NOMO-1 (cell line): ENCODE results near the gene CRNN.
A peak's percentile ranks its signal among the peaks of the same experiment; 100 is the strongest.

ENCODE experiments used
- DNase-seq, 2 experiments: peaks; one replicate each; lab custom pipeline; 2025; ENCODE audit not compliant: unreplicated experiment in 2 of 2; lab: John Stamatoyannopoulos, UW

CRNN gene

DNA sequence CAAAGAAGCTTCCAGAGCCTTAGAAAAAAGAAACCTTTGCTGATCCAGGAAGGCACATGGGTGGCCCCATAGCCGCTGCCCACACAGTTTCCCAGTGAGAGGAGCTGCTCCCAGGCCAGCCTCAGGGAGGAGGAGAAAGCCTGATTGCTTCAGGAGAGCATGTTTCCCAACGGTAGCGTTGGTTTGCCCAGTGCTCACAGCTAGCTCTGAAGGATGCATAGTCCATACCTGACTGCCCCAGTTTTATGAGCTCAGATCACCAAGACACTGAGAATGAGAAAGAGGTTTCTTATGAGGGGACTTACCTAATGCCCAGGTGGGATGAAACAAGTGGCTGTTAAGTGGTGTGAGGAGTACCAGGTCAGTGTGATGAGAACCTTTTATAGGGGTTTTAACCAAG, at the start of gene CRNN:
TSS of gene CRNN (minus strand) at position 355 of the 400 bp plus-strand sequence. CDS start 2,030 bp downstream, outside the sequence.
- DNase-seq, result no peak

DNA sequence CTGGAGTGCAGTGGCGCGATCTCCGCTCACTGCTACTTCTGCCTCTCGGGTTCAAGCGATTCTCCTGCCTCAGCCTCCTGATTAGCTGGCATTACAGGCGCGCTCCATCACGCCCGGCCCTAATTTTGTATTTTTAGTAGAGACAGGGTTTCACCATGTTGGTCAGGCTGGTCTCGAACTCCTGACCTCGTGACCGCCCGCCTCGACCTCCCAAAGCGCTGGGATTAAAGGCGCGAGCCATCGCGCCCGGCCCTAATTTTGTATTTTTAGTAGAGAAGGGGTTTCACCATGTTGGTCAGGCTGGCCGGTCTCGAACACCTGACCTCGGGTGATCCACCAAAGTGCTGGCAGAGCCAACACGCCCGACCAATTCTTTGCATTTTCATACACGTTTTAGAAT, 48.6 kb upstream of the CRNN start:
- DNase-seq, result no peak

DNA sequence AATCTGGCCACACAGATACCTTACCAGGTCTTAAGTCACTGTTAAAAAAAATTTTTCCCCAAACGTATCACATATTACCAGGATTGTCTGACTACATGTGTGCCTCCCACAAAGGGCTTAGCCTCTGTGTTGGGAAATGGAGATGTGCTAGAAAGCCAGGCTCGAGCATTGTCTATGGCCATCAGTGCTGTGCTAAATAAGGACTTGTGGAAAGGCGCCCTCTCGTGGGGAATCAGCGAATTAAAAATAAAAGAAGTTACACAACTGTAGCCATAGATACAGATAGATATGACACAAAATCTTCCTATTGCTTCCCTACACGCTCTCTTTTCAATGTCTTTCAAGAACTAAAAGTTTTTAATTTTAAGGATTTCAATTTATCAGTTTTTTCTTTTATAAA, 47.5 kb upstream of the CRNN start:
- DNase-seq, result peak; percentile 14 to 61

DNA sequence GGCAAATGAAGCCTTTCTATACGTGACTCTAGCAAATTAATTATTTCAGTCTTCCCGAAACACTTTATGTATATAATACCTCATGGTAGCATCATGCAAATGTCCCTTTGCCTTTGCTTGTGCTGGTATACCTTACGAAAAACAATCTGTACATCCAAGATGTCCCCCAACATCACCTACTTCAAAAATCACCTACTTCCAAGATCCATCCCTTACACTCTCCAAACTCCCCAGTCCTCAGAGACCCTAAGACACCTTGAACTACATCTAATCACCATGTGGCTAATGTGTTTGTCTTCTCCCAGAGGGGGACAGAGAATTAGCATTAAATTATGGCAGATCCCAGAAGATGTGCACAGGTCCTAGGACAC, 46.5 kb upstream of the CRNN start:
- no peak for DNase-seq

DNA sequence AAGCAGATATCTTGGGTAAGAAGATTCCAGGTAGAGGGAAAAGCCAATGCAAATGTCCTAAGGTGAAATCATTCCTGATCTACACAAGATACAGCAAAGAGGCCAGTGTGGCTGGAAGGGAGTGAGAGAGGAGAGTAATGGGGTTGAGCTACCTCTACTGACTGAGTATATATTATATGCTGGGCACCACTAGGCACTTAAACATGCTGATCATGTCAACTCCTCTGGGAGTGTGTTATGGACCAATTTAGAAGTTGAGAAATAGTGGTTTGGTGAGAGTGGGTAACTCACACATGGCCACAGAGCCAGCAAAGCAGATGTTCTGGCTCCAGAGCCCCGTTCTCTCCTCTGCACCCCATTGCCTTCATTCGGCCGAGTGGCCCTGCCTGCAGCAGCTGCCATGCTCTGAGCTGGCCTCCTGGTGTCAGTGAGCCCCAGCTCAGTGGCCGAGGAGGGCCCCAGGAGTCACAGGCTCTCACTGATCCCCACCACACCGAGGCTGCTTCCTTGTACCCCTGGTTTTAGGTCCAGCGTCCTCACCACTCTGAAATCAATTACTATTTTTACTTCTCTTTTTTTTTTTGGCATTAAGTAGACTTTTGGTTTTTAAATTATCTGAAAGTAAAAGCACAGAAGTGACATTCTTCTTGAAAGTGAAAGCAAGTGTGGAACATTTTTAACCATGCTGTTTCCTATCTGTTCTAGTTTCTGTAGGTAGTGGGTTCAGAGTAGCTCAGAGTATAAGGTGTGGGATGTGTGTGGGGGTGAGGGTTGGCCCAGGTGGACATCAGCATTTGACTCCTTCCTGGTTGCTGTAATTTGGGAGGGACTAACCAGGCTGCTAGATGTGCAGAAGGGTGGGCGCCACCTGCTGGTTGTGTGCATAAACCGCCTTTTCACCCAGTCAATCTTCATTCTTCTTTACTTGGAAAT, 45.8 kb upstream of the CRNN start:
- DNase-seq, result peak; percentile 65 to 71

DNA sequence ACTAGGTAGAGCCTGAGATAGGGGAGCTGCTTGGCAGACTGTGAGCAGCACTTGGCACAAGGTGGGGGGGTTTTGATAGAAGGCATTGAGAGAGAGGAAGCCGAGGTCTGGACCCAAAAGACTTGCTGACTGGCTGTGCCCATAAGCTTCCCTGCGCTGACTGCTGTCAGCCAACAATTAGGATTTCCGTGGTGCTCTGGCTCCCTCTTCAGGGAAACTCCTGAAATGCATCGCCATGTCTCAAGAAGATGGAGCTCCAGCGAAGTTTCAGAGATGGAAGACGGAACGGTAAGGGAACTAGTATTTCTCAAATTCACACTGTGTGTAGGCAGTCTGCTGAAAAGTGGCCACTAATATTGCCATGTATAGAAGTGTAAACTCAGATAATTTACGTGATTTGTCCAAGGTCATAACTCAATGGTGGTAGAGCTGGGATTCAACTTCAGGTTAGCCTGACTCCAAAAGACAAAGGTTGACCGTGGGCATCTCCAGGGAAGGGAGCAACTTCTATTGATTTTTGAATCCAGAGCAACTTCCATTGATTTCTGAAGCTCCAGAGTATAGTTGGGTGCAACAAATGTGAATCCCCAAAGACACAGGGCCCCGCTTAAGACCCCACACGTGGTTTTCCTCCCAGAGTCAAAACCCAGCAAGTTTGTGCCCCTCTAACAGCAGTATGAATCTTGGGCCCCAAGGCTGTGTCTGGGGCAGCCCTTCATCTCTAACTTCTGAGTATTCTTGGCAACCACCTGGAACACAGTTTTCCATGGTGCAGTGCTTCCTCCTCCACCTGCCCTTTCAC, 44.5 kb upstream of the CRNN start:
- DNase-seq, result peak; percentile 63 to 75

DNA sequence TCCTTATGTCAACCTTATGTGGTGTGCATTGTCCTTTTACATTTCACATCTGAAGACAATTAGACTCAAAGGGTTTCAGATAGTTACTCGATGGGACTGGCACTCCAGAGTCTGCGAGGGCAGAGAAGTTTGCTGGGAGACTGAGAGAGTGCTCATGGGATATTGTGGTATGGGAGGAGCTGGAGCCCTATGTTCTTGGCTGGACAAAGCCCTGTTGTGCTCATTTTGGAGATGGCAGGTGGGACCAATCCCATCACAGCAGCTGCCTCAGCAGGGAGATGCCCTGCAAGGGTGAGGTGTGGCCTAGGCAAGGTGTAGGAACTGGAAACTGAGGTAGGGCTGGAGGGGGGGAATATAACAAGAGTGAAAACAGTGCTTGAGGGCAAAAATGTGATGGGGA, 43.5 kb upstream of the CRNN start:
- no peak for DNase-seq

DNA sequence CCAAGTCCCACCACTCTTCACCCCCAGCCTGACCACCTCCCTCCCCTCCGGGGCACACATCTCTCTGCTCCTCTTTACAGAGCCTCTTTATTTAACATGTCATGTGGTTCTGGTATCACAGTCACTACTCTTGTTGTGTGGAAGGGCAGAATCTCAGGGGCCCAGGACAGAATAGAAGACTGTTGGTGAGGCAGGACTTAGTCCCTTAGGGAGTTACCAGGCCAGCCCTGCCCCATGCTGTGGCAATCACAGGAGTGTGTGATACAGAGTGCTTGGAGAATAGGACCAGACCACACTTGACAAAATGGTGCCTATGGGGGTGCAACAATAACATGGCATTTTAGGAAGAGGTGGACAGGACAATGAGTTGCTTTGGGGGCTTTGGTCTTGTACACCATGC, 43.0 kb upstream of the CRNN start:
- DNase-seq, result no peak

DNA sequence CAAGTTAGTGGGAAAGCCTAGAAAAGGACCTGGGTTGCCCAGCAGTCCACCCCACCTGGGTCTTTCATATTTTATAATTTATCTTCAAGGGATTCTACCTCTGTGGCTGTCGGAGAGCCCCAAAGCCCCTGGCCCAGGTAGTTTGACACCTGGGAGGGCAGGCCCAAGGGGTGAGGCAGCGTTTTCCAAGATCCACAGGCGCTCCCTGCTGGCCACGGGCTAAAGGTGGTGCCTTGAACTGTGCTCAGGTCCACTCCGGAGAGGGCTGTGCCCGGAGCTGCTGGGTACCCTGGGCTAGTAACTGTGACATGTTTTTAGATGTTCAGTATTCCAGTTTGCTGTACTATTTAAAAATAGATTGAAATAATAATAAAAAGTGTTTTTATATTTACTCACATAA, 37.2 kb upstream of the CRNN start:
- DNase-seq, result no peak

DNA sequence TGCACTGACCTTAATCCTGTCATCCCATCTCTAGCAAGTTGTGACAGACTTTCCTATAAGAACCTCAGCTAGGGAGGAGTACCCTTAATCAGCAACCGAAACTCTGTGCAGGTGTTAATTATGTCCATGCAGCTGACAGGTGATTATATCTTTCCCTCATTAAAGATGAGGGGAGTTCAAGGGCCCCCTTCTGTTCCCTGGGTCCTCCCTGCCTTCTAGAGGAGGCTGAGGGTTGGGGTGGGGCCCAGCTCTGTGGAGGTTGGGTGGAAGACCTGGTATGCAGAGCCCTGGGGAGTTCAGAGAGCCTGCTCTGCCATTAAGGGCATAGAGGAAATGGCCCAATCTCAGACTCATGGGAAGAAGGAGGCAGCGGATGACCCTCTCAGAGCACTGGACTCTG, 35.6 kb upstream of the CRNN start:
- no peak for DNase-seq

DNA sequence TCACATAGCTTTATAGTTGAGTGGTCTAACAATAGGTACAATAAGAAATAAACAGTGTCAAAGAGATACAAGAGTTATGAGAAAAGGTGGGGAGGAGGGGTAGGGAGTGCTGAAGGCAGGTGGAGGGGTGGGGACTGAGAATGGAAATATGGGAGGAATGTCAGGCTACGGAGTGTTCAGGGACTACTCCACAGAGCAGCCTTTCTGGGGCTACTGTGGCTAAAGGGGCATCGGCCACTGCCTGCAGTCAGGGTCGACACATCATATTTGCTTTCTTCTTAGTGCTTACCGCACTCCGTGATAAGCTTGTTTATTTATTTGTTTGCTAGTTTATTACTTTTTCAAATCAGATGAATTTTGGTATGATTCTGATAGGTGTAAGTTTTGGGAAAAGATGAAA, 34.4 kb upstream of the CRNN start:
- DNase-seq, result no peak

DNA sequence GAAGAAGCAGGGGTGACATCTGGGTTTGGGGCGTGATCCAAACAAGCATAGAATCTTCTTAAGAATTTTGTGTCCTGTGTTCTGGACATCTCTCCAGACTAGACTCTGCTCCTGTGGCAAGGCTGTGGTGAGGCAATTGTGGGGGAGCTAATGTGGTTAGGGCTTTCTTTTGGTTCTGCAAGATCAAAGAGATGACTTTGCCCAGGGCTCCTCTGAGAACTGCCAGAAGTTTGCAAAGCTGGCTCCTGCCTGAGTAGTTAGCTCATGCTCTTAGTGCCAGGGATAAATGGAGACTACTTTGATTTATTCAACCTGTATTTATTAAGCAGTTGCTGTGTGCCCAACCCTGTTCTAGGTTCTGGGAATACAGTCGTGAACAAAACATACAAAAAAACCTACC, 34.0 kb upstream of the CRNN start:
- no peak for DNase-seq

DNA sequence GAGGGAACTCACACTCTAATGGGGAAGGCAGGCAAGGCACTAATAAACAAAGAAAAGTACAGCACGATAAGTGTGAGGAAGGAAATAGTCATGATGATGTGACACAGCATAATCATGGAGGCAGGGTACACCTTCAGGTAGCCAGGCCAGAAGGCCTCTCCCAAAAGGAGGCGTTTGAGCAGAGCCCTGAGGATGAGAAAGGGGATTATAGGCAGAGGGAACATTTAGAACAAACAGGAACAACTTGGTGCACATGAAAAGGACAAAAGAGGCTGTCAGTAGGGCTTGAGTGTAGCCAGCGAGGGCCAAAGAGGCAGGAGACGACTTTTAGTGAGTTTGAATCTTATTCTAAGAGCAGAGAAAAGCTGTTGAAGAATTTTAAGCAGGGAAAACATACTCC, 33.4 kb upstream of the CRNN start:
- no peak for DNase-seq

DNA sequence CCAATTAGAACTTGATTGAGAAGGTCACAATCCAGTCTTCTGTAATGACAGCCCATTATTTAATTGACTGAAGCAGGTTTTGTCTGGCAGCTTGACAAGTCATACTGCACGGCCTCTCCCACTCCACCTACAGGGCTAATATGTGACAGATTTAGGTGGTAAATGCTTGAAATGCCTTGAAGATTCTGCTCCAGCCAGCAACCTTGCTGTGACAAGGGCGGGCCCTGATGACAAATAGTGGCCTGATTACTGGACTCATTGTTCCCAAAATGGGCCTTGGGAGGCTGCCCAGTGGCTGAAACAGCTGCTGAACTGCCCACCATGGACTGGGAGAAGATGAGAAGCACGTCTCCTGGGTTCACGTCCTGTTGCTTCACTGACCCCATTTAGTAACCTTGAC, 30.0 kb upstream of the CRNN start:
- no peak for DNase-seq

DNA sequence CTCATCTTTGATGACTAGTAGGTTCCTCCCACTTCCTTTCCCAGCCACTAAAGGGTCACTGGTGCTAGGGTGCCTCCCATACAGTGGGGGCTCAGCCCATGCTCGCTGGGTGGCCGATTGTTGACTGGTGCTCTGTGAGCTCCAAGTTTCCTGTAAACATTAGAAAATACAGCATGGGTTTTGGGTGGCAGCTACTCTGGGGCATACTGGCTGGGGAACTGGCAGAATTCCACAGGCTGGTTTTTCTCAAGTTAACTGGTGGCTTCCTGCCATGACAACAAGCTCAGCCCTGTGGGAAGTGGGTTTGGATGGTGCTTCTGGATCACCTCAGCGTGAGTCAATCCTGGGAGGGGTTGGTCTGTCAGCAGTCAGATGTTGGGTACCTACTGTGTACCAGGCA, 28.7 kb upstream of the CRNN start:
- DNase-seq, result no peak

DNA sequence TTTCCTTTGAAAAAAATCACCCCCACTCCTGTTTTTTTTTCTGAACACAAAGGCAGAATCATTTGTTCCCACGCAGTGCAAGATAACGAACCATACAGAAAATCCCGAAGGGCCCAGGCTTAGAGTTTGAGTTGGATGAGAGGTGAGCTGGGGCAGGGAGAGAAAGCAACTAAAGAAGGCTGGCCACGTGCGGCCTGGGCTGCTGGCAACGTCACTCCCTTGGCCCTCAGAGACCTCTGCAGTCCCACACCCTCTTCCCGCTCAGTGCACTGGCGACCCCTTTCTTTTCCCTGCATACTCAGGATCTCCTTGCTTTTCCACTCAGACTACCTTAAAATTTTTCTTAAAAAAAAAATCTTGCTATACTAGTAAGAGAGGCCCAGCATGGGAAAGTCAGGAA, 28.2 kb upstream of the CRNN start:
- DNase-seq, result no peak

DNA sequence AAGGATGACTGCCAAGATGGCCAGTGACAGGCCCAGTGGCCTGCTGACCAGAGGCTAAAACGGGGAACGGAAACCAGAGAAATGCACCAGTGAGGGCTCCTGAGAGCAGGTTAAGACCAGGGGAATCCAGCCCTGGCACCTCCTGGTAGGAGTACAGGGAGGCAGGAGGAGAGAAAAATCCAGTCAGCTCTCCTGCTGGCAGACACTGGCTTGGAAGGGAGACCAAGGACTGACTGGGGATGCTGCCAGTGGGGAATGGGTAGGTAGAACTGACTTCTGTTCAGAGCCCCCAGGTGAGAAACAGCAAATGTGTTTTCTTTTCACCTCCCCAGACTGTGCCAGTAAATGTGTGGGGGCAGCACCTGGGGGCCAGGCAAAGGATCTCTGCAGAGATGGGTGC, 27.7 kb upstream of the CRNN start:
- no peak for DNase-seq

DNA sequence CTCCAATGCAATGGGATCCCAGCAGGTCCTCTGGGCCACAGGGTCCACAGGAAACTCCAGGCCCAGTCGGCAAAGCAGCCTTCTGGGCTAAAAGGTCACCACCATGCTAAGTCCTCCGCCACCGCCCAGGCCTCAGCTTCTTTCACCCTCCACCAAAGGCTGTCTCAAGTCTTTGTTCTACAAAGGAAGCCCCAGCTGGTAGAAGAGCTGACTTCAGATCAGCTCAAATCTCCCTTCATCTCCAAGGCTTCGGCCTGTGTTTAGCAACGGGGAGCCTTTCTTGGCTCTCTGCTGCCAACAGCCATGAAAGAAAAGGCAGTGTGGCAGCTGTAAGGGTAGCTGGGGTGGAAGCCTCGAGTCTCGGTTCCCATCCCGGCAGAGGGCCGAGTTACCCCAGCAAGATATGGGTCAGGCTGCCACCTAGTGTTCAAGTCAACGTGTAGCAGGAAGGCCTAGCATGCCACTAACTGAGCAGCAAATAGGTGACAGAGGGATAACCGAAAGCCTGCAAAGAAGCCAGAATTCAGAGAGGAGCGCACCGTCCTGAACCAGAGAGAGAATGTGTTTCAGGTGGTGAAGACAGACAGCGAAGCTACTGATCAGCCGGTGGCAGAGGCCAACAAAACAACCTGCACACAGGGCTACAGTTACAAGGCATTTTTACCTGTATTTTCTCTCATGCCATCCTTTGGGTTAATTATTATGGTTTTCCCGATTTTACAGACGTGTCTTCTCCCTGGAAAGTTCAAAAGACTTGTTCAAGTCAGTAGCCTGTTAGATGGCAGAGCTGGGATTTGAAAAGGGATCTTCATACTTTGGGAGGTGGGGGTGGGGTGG, 26.8 kb upstream of the CRNN start:
- DNase-seq, result peak; percentile 57 to 75

DNA sequence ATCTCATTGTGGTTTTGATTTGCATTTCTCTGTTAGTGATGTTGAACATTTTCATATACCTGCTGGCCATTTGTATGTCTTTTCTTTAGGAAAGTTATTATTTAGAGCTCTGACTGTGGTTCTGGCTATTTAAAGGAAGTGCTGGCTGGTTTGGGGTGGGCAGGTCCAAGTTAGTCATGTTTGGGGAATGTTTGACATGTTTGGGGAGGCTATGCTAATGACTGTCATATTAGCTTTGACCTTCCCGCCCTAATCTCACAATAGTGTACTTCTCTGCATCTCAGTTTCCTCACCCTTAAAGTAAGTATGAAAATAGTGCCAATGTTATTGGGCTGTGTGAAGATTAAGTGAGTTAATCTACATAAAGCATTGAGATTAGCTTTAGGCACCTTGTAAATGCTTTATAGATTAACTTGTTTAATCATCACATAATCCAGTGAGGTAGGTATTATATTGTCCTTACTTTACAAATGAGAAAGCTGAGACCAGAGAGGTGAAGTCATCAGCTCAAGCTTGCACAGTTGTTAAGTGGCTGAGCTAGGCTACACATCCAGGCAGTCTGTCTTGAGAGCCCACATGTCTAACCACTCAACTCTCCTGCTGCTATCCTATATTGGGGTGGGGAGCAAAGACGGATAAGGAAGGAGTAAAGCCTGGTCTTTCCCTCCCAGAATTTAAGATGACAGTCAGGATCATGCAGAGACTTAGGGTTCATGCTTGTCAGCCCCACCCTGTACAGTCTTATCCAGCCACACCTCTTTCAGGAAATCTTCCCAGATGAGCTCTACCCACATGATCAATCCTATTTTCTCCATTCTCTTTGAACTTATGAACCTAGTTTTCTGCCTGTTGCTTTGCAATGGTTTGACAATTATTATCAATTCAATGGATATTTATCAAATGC, 22.8 kb upstream of the CRNN start:
- DNase-seq, result no peak

DNA sequence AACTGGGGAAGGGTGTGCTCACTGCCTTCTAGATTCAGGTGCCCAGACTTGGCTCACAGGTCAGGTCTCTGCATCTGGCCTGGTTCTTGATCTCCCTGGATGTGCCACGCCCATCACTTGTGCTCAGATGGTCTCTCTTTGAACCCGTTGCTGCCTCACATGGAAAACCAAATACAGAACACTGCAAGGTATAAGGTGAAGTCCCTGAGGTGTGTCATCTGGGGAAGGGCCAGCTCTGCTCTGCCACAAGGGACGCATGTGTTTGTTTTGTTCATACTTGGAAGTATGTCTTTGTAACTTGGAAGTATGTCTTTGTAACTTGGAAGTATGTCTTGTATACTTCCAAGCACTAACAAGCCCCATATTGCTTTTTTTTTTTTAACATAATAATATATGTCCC, 13.4 kb upstream of the CRNN start:
- no peak for DNase-seq
